GM12892 (cell line): Measurements from ENCODE around the gene CLNS1A.

Experiments used
- POLR2A ChIP-seq: IDR thresholded peaks from 2 replicates; pipeline ENCODE4 v1.6.1; 2011; ENCODE audit warnings: low read depth, low read length, control low read depth
- POLR2AphosphoS5 ChIP-seq: IDR thresholded peaks from 2 replicates; pipeline ENCODE4 v1.6.1; 2011; ENCODE audit warnings: low read depth, low read length, control low read depth
- TAF1 ChIP-seq: IDR thresholded peaks from 2 replicates; pipeline ENCODE4 v1.6.1; 2011; ENCODE audit warnings: low read depth, mild to moderate bottlenecking, control low read depth, low read length, borderline replicate concordance

DNA sequence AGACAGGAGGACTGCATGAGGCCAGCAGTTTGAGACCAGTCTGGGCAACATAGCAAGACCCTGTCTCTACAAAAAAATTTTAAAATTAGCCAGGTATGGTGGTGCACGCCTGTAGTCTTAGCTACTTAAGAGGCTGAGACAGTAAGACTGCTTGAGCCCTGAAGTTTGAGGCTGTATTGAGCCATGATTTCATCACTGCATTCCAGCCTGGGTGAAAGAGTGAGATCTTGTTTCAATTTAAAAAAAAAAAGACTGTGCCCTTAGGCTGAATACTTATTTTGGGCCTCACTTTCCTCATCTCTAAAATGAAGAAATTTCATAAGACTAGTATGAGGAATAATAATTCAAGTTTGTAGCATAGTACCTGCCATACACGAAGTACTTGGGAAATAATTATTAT, 41.0 kb downstream of the CLNS1A start:
- TF ChIP-seq TAF1 (no peak), POLR2AphosphoS5 (no peak), POLR2A (no peak)
